Ovary (tissue), 9 donors: ENCODE measurements around the gene LRRC18. TPM values are rescaled to one million over a fixed set of nuclear protein-coding genes. Genes with fewer than 3 reads are reported as not detected.

ENCODE experiments used
- DNase-seq, 5 donors: peaks; one replicate each; pipeline ENCODE4 v3.0.0-alpha.2; 2019 to 2020
- H3K27ac ChIP-seq, 2 donors: fragments of 200-600 bp; one replicate each; pipeline versions ENCODE4 v1.5.1 to v1.8.0; 2019 to 2022
- H3K27me3 ChIP-seq: fragments of 200-600 bp; one replicate; pipeline ENCODE4 v1.8.0; 2022
- H3K36me3 ChIP-seq: fragments of 200-600 bp; sonication (generic); one replicate; pipeline ENCODE4 v1.5.1; 2019
- H3K4me1 ChIP-seq: one replicate; pipeline ENCODE4 v1.8.1; 2013; ENCODE audit warnings: mild to moderate bottlenecking, moderate library complexity; ENCODE audit not compliant: insufficient read depth
- H3K4me3 ChIP-seq: fragments of 200-600 bp; sonication (generic); one replicate; pipeline ENCODE4 v1.5.1; 2017
- H3K9me3 ChIP-seq, 2 donors: fragments of 200-600 bp in 1 of 2; sonication (generic) in 1 of 2; one replicate each; pipeline versions ENCODE4 v1.5.1 to v1.8.1; 2013 to 2019; ENCODE audit warnings: mild to moderate bottlenecking in 1 of 2, moderate library complexity in 1 of 2
- EP300 ChIP-seq: sonication (generic); formaldehyde crosslinking; IDR thresholded peaks from one replicate; pipeline ENCODE4 v1.6.1; 2017; ENCODE audit warnings: antibody characterized with exemption
- POLR2A ChIP-seq: fragments of 450-650 bp; IDR thresholded peaks from one replicate; pipeline ENCODE4 v1.6.1; 2017; ENCODE audit warnings: antibody characterized with exemption, mild to moderate bottlenecking, moderate library complexity
- WGBS, 3 donors: extraction: QIAGEN DNeasy Blood & Tissue Kit in 1 of 3; methylation state at CpG; one replicate each; pipeline versions ENCODE4 v1.1.5 to v1.1.7; 2013 to 2017; 5-methylcytosine and 5-hydroxymethylcytosine counted together
- intact Hi-C, 4 donors: fragments of 100-400 bp; cut with DNase I; formaldehyde crosslinking; loops; one replicate each; pipeline versions ENCODE4 v1.11.0 to v1.15.1; 2022 to 2023
- polyA plus RNA-seq, 2 donors: library from polyadenylated mRNA; stranded (reverse); fragments of 200-250 nt in 1 of 2; fragments of 350-450 nt in 1 of 2; fragmentation: Illumina TruSeq in 1 of 2; extraction: RNeasy Lipid Tissue Mini Kit (QIAGEN cat#74804) in 1 of 2; gene quantifications; one replicate each; pipeline ENCODE4 v1.2.3, GENCODE V29; 2013 to 2014
- total RNA-seq, 7 donors: library from RNA; depleted of rRNA in 2 of 7; stranded (reverse); fragments of >200 nt in 2 of 7; fragmentation: NEBNext Ultra II Directional in 3 of 7; extraction: Animal tissue kit (Norgen Biotek cat#: 25700) in 3 of 7; gene quantifications; one replicate each; pipeline versions ENCODE4 v1.1.0 to v1.2.4, GENCODE V29; 2016 to 2023
- TF ChIP-seq, protein P1 (sequence below), 3 donors: fragments of 450-650 bp in 2 of 3; fragments of 200-600 bp in 1 of 3; IDR thresholded peaks; one replicate each; pipeline versions ENCODE4 v1.5.1 to v1.8.0; 2016 to 2022; ENCODE audit warnings: antibody characterized with exemption in 3 of 3, mild to moderate bottlenecking in 1 of 3
- donor health status: DM: no; HTN: no; CAD: no; lungs with moderate emphysema.
- donor health status: DM: no; HTN: no; CAD: no.
- donor health status: Bipolar disorder and iron deficiency.
- donor health status: DM: yes; HTN: yes; CAD: no.
- donor health status: DM: no; HTN: no; CAD: no.
- donor health status: DM: yes; HTN: yes; CAD: no.

LRRC18 gene
- total and polyA plus RNA-seq, 9 donors, result 0.15 to 1.4 (median 0.22) TPM; not detected in 4

DNA sequence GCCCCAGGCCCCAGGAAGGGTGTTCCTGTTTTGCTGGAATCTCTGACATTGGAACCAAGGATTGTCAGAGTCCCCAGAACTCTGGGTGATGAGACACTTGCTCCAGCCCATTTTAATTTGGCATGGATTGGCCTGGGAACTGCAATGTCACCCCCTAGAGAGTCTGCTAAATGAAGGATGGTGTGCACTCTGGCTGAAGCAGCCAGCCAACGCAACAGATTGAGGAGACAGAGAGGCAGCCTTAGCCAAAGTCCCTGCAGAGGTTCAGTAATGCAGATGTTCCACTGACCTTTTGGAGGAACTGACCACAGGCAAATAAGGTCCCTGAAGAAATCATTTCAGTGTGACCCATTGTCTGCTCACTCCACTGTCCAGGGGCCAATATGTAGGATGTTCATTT is 13.4 kb downstream of the LRRC18 start:
- TF ChIP-seq EP300 (no peak), POLR2A (no peak)
- TF ChIP-seq, protein P1, sequence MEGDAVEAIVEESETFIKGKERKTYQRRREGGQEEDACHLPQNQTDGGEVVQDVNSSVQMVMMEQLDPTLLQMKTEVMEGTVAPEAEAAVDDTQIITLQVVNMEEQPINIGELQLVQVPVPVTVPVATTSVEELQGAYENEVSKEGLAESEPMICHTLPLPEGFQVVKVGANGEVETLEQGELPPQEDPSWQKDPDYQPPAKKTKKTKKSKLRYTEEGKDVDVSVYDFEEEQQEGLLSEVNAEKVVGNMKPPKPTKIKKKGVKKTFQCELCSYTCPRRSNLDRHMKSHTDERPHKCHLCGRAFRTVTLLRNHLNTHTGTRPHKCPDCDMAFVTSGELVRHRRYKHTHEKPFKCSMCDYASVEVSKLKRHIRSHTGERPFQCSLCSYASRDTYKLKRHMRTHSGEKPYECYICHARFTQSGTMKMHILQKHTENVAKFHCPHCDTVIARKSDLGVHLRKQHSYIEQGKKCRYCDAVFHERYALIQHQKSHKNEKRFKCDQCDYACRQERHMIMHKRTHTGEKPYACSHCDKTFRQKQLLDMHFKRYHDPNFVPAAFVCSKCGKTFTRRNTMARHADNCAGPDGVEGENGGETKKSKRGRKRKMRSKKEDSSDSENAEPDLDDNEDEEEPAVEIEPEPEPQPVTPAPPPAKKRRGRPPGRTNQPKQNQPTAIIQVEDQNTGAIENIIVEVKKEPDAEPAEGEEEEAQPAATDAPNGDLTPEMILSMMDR (IDR thresholded peaks at IDR 0.05), result no peak
- DNase-seq, result no peak
- Histone ChIP-seq H3K9me3 (no peaks in the 10 kb centered on the region), H3K27me3 (no peaks in the 10 kb centered on the region), H3K36me3 (no peaks in the 10 kb centered on the region), H3K4me1 (no peaks in the 10 kb centered on the region), H3K27ac (no peak overlapping the region), H3K4me3 (no peak overlapping the region)
- 63 to 88% (median 85%) methylated on average over 1 of the region's 1 CpG for WGBS, 3 donors
- intact Hi-C loops, result no loop called here

DNA sequence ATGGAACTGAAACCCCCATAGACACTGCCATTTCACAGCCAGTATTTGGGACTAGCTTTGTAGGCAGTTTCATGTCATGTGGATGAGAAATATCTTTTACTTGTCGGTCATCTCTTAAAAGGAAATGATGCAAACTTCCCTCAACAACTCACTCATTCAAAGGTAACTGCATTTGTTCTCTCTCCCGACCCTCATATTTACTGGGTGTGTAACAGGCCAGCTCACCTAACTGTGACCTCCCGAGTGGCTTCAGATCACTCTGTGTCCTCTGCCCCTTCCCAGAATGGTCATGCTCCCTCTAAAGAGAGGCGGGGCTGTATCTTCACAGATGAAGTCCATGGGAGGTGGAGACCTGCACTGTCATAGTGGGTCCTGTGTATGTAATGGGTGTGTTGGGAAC is 14.7 kb downstream of the LRRC18 start:
- Histone ChIP-seq H3K4me3 (no peak overlapping the region), H3K9me3 (no peaks in the 10 kb centered on the region), H3K27ac (no peak overlapping the region), H3K27me3 (no peaks in the 10 kb centered on the region), H3K36me3 (no peaks in the 10 kb centered on the region), H3K4me1 (no peaks in the 10 kb centered on the region)
- no peak for DNase-seq
- intact Hi-C loops, result no loop called here
- 95 to 98% (median 95%) methylated on average over 4 of the region's 4 CpGs for WGBS, 3 donors
- TF ChIP-seq, protein P1 (IDR thresholded peaks at IDR 0.05), result no peak
- TF ChIP-seq POLR2A (no peak), EP300 (no peak)

DNA sequence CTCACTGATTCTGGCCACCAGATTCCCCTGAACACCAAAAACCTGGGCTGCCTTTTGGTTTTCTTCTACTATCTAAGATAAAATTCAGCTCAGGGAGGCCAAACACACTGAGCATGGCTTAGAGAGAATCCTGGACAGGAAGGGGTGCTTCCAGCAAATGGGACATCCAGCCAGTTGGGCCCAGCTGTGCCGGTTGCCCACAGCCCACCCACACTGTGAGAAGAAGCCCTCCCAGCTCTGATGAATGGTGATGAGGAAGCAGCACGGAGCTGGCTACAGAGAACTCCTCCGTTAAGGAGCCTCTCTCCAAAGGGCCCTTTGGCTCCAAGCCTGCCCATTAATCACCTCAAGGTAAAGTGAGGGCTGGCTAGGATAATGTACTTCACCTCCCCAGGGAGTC is 15.9 kb downstream of the LRRC18 start:
- no peaks in the 10 kb centered on the region for H3K36me3 ChIP-seq
- H3K27me3 ChIP-seq, result no peaks in the 10 kb centered on the region
- H3K4me1 ChIP-seq, result no peaks in the 10 kb centered on the region
- no peaks in the 10 kb centered on the region for H3K9me3 ChIP-seq
- DNase-seq, result no peak
- no peak overlapping the region for H3K27ac ChIP-seq
- WGBS, 3 donors, result 10 to 28% (median 13%) methylated on average over 3 of the region's 3 CpGs
- intact Hi-C loops, result no loop called here
- TF ChIP-seq, protein P1 (IDR thresholded peaks at IDR 0.05), result no peak
- TF ChIP-seq EP300, result no peak
- TF ChIP-seq POLR2A, result no peak
- no peak overlapping the region for H3K4me3 ChIP-seq

DNA sequence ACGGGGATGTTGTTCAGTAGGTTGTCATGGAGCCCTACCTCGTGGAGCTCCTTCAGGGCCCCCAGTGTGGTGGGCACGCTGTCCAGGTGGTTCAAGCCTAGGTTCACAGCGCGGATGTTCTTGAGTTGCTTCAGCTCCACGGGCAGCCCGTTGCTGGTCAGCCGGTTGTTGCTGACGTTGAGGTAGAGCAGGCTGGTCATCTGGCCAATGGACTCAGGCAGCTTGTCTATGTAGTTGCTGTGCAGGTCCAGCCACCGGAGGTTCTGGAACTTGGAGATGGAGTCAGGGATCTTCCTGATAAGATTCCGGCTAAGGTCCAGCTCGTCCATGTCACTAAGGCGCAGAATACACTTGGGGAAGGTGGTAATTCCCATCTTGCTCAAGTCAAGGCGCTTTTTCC is 26.0 kb downstream of the LRRC18 start:
- Histone ChIP-seq H3K9me3 (no peaks in the 10 kb centered on the region), H3K36me3 (no peaks in the 10 kb centered on the region), H3K27ac (no peak overlapping the region), H3K27me3 (no peaks in the 10 kb centered on the region), H3K4me1 (no peaks in the 10 kb centered on the region), H3K4me3 (no peak overlapping the region)
- WGBS, 3 donors, result 96% methylated on average over 14 of the region's 14 CpGs
- DNase-seq, result no peak
- intact Hi-C loops, result no loop called here
- no peak for TF ChIP-seq POLR2A
- TF ChIP-seq EP300, result no peak
- TF ChIP-seq, protein P1 (IDR thresholded peaks at IDR 0.05), result no peak

DNA sequence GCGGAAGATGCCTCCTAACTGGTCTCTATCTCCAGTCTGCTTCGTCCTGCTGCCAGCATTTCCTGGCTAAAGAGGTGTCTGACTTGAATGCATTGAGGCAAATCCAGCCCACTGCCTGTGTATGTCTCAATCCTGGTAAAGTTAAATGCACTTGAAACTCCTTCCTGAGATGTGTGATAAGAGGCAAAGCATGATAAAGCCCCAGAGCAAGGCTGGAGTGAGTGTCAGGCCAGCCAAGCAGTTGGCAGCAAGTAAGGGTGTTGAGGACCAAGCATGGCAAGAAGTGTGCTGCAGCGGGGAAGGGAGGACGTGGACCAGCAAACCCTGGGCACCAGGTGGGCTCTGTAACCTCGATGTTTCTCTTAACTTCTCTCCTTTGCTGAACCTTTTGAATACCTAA is 29.1 kb downstream of the LRRC18 start:
- Histone ChIP-seq H3K4me1 (no peaks in the 10 kb centered on the region), H3K9me3 (no peaks in the 10 kb centered on the region), H3K4me3 (no peak overlapping the region), H3K36me3 (no peaks in the 10 kb centered on the region), H3K27ac (no peak overlapping the region), H3K27me3 (no peaks in the 10 kb centered on the region)
- DNase-seq, result no peak
- TF ChIP-seq, protein P1 (IDR thresholded peaks at IDR 0.05), result no peak
- TF ChIP-seq POLR2A, result no peak
- no peak for TF ChIP-seq EP300
- intact Hi-C loops, result no loop called here
- 82 to 92% (median 90%) methylated on average over 5 of the region's 5 CpGs for WGBS, 3 donors
